Measurements from ENCODE around the gene ZBED2.

DNA sequence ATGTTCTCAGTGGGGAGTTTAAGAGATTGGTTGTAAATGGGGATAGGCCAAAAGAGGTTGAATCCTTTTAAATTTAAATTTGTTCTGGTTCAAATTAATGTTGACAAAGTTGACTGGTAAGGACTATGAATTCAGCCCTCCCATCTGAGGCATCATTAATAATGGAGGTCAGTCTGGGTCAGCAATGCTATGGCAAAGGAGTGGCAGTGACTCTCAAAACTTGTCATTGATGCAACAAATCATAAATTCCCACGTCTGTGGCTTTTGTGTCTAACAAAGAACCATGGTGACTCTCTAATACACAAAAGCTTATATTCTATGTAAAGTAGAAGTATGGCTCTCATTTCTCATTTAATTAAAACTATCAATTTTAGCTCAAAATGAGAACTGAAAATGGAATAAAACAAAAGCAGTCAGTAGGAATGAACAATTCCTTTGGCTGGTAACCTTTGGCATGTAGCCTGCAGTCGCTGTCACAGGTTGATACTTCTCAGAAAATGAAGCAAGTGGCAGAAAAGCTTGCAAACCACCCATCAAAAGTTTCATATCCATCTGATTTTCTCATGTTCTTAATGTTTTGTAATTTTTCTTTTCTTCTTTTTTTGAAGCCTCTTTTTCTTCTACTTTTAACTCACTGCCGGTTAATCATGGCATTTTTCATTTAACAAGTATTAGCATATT, 12.2 kb upstream of the ZBED2 start:
- TF ChIP-seq, protein P1, sequence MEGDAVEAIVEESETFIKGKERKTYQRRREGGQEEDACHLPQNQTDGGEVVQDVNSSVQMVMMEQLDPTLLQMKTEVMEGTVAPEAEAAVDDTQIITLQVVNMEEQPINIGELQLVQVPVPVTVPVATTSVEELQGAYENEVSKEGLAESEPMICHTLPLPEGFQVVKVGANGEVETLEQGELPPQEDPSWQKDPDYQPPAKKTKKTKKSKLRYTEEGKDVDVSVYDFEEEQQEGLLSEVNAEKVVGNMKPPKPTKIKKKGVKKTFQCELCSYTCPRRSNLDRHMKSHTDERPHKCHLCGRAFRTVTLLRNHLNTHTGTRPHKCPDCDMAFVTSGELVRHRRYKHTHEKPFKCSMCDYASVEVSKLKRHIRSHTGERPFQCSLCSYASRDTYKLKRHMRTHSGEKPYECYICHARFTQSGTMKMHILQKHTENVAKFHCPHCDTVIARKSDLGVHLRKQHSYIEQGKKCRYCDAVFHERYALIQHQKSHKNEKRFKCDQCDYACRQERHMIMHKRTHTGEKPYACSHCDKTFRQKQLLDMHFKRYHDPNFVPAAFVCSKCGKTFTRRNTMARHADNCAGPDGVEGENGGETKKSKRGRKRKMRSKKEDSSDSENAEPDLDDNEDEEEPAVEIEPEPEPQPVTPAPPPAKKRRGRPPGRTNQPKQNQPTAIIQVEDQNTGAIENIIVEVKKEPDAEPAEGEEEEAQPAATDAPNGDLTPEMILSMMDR (conservative IDR thresholded peaks at IDR 0.05 in 1 of 2, IDR thresholded peaks at IDR 0.05 in 1 of 2; ENCODE audit: low read depth in 1 of 2, low read length in 2 of 2) = no peak
- no peak for TF ChIP-seq EZH2 (IDR thresholded peaks at IDR 0.05; ENCODE audit: low read length, missing control alignments)
